SK-N-SH treated with all-trans-retinoic acid at 6 μM for 48 hours (cell line): ENCODE measurements around the gene HCFC1R1.

ENCODE experiments used
- ATAC-seq: fragments of 200-7000 bp; cut with Tn5 transposase; 3 replicates; pipeline ENCODE4 v1.9.1; 2020; ENCODE audit warnings: mild to moderate bottlenecking, moderate library complexity
- ARNTL ChIP-seq: fragments of 450-650 bp; formaldehyde crosslinking; IDR thresholded peaks from 2 replicates; pipeline ENCODE4 v1.5.0; 2020; ENCODE audit warnings: low read depth, mild to moderate bottlenecking, moderate library complexity, borderline replicate concordance
- BACH2 ChIP-seq: fragments of 250-450 bp; sonication (Bioruptor Pico); IDR thresholded peaks from 2 replicates; pipeline ENCODE4 v1.9.0; 2021; ENCODE audit warnings: mild to moderate bottlenecking, borderline replicate concordance
- CREB5 ChIP-seq: fragments of 250-450 bp; sonication (Bioruptor Pico); IDR thresholded peaks from 2 replicates; pipeline ENCODE4 v1.5.1; 2020; ENCODE audit warnings: low read depth, mild to moderate bottlenecking, moderate library complexity
- CSDC2 ChIP-seq: fragments of 250-450 bp; sonication (Bioruptor Pico); IDR thresholded peaks from 2 replicates; pipeline ENCODE4 v1.5.0; 2020; ENCODE audit warnings: mild to moderate bottlenecking, moderate library complexity
- CSRNP3 ChIP-seq: fragments of 250-450 bp; sonication (Bioruptor Pico); IDR thresholded peaks from 2 replicates; pipeline ENCODE4 v1.5.1; 2021; ENCODE audit warnings: mild to moderate bottlenecking, moderate library complexity
- ESRRG ChIP-seq: fragments of 250-450 bp; sonication (Bioruptor Pico); IDR thresholded peaks from 2 replicates; pipeline ENCODE4 v1.6.1; 2021; ENCODE audit warnings: mild to moderate bottlenecking
- GLIS3 ChIP-seq: fragments of 250-450 bp; sonication (Bioruptor Pico); IDR thresholded peaks from 2 replicates; pipeline ENCODE4 v1.5.0; 2020; ENCODE audit warnings: mild to moderate bottlenecking, moderate library complexity
- ISL1 ChIP-seq: fragments of 250-450 bp; sonication (Bioruptor Pico); IDR thresholded peaks from 2 replicates; pipeline ENCODE4 v2.1.2; 2022; ENCODE audit warnings: mild to moderate bottlenecking, moderate library complexity
- PPARA ChIP-seq: fragments of 250-450 bp; sonication (Bioruptor Pico); IDR thresholded peaks from 2 replicates; pipeline ENCODE4 v1.5.0; 2020; ENCODE audit warnings: mild to moderate bottlenecking, borderline replicate concordance
- RARB ChIP-seq: fragments of 250-450 bp; sonication (Bioruptor Pico); IDR thresholded peaks from 2 replicates; pipeline ENCODE4 v1.8.0; 2021; ENCODE audit warnings: mild to moderate bottlenecking, moderate library complexity
- SNAI2 ChIP-seq: fragments of 250-450 bp; sonication (Bioruptor Pico); IDR thresholded peaks from 2 replicates; pipeline ENCODE4 v1.5.0; 2020; ENCODE audit warnings: mild to moderate bottlenecking, moderate library complexity
- TCF4 ChIP-seq: fragments of 250-450 bp; sonication (Bioruptor Pico); IDR thresholded peaks from 2 replicates; pipeline ENCODE4 v1.8.0; 2021; ENCODE audit warnings: mild to moderate bottlenecking, moderate library complexity, borderline replicate concordance
- TOX ChIP-seq: fragments of 250-450 bp; sonication (Bioruptor Pico); IDR thresholded peaks from 2 replicates; pipeline ENCODE4 v1.8.0; 2021; ENCODE audit warnings: mild to moderate bottlenecking, moderate library complexity, borderline replicate concordance
- ZC3H10 ChIP-seq: fragments of 250-450 bp; sonication (Bioruptor Pico); IDR thresholded peaks from 2 replicates; pipeline ENCODE4 v1.5.1; 2021; ENCODE audit warnings: mild to moderate bottlenecking, moderate library complexity
- ZFP3 ChIP-seq: fragments of 250-450 bp; sonication (Bioruptor Pico); IDR thresholded peaks from 2 replicates; pipeline ENCODE4 v1.5.0; 2020; ENCODE audit warnings: mild to moderate bottlenecking, moderate library complexity
- ZFP30 ChIP-seq: fragments of 450-650 bp; formaldehyde crosslinking; IDR thresholded peaks from 2 replicates; pipeline ENCODE4 v1.5.0; 2022; ENCODE audit warnings: mild to moderate bottlenecking, moderate library complexity
- ZNF565 ChIP-seq: fragments of 450-650 bp; formaldehyde crosslinking; conservative IDR thresholded peaks from 2 replicates; pipeline ENCODE4 v1.5.0; 2020; ENCODE audit warnings: low read depth, mild to moderate bottlenecking, moderate library complexity
- ZNF70 ChIP-seq: fragments of 450-650 bp; formaldehyde crosslinking; IDR thresholded peaks from 2 replicates; pipeline ENCODE4 v1.5.0; 2020; ENCODE audit warnings: mild to moderate bottlenecking, moderate library complexity
- ZNF8 ChIP-seq: fragments of 450-650 bp; formaldehyde crosslinking; IDR thresholded peaks from 2 replicates; pipeline ENCODE4 v1.5.0; 2020; ENCODE audit warnings: mild to moderate bottlenecking, moderate library complexity
- TF ChIP-seq, protein P1 (sequence below): fragments of 250-450 bp; sonication (Bioruptor Pico); IDR thresholded peaks from 2 replicates; pipeline ENCODE4 v1.8.0; 2021; ENCODE audit warnings: low read depth, mild to moderate bottlenecking, moderate library complexity, borderline replicate concordance
- TF ChIP-seq, protein P2 (sequence below): fragments of 250-450 bp; sonication (Bioruptor Pico); IDR thresholded peaks from 2 replicates; pipeline ENCODE4 v1.8.0; 2020; ENCODE audit warnings: mild to moderate bottlenecking, moderate library complexity, borderline replicate concordance

Gene HCFC1R1

DNA sequence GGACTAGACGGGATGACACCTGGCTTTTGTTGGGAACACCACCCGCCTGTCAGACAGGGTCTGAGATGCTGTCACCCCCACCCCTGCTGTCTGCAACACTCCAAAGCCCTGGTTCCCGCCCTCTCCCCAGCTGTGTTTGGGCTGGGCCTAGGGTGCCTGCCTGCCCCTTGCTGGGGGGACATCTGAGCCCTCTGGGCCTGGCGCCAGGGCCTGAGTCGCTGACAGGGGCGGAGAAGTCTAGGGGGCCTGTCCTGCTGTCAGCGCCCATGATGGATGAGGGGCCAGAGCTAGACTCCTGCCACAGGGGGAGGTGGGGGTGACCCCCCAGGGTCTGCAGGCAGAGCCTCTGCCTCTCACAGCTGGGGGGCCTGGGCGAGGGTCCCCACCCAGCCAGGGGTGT is 35.9 kb downstream of the HCFC1R1 start:
- TF ChIP-seq ZNF565 (CRISPR knock-in tag) (no peak), TOX (no peak), SNAI2 (no peak), TCF4 (CRISPR knock-in tag) (no peak), CSRNP3 (CRISPR knock-in tag) (no peak), BACH2 (CRISPR knock-in tag) (no peak), ARNTL (no peak), ZFP30 (CRISPR knock-in tag) (no peak), RARB (CRISPR knock-in tag) (no peak), CREB5 (CRISPR knock-in tag) (no peak), PPARA (CRISPR knock-in tag) (no peak), ZC3H10 (CRISPR knock-in tag) (no peak), CSDC2 (CRISPR knock-in tag) (no peak), ZNF70 (CRISPR knock-in tag) (no peak), GLIS3 (CRISPR knock-in tag) (no peak), ESRRG (CRISPR knock-in tag) (no peak)
- TF ChIP-seq, protein P1, sequence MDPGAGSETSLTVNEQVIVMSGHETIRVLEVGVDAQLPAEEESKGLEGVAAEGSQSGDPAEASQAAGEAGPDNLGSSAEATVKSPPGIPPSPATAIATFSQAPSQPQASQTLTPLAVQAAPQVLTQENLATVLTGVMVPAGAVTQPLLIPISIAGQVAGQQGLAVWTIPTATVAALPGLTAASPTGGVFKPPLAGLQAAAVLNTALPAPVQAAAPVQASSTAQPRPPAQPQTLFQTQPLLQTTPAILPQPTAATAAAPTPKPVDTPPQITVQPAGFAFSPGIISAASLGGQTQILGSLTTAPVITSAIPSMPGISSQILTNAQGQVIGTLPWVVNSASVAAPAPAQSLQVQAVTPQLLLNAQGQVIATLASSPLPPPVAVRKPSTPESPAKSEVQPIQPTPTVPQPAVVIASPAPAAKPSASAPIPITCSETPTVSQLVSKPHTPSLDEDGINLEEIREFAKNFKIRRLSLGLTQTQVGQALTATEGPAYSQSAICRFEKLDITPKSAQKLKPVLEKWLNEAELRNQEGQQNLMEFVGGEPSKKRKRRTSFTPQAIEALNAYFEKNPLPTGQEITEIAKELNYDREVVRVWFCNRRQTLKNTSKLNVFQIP (CRISPR knock-in tag) = no peak
- TF ChIP-seq, protein P2, sequence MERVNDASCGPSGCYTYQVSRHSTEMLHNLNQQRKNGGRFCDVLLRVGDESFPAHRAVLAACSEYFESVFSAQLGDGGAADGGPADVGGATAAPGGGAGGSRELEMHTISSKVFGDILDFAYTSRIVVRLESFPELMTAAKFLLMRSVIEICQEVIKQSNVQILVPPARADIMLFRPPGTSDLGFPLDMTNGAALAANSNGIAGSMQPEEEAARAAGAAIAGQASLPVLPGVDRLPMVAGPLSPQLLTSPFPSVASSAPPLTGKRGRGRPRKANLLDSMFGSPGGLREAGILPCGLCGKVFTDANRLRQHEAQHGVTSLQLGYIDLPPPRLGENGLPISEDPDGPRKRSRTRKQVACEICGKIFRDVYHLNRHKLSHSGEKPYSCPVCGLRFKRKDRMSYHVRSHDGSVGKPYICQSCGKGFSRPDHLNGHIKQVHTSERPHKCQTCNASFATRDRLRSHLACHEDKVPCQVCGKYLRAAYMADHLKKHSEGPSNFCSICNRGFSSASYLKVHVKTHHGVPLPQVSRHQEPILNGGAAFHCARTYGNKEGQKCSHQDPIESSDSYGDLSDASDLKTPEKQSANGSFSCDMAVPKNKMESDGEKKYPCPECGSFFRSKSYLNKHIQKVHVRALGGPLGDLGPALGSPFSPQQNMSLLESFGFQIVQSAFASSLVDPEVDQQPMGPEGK (CRISPR knock-in tag) = no peak
- TF ChIP-seq, all 23 proteins: peak for 0
- no peak for ATAC-seq

GRCh38 chr16:2987286-2987685 is 36.5 kb downstream of the HCFC1R1 start:
- no peak for ATAC-seq
- no peak for TF ChIP-seq ZNF565 (CRISPR knock-in tag)
- TF ChIP-seq CREB5 (CRISPR knock-in tag) = no peak
- TF ChIP-seq ISL1 = no peak
- TF ChIP-seq, protein P1 (CRISPR knock-in tag) = no peak
- TF ChIP-seq RARB (CRISPR knock-in tag) = no peak
- no peak for TF ChIP-seq ZFP3 (CRISPR knock-in tag)
- no peak for TF ChIP-seq CSRNP3 (CRISPR knock-in tag)
- no peak for TF ChIP-seq ESRRG (CRISPR knock-in tag)
- no peak for TF ChIP-seq CSDC2 (CRISPR knock-in tag)
- no peak for TF ChIP-seq ZNF8 (CRISPR knock-in tag)
- no peak for TF ChIP-seq GLIS3 (CRISPR knock-in tag)
- TF ChIP-seq BACH2 (CRISPR knock-in tag) = no peak
- no peak for TF ChIP-seq ZNF70 (CRISPR knock-in tag)
- TF ChIP-seq PPARA (CRISPR knock-in tag) = no peak
